Measurements from ENCODE around the gene SRCIN1.

Gene SRCIN1

GRCh38 chr17:38609280-38610031 lies 3.7 kb upstream of the SRCIN1 start:
- DNase-seq (ENCODE audit: low spot score) (no peak), ATAC-seq (ENCODE audit: low read depth) (no peak)
- Histone ChIP-seq H3K36me3 (ENCODE audit: low read depth) (no peaks in the 10 kb centered on the region), H3K27me3 (ENCODE audit: insufficient read depth, poor library complexity, severe bottlenecking) (peaks cover 17% of the 10 kb centered on the region), H3K9me3 (ENCODE audit: severe bottlenecking) (no peaks in the 10 kb centered on the region), H3K27ac (ENCODE audit: poor library complexity, severe bottlenecking) (no peak overlapping the region), H3K4me3 (ENCODE audit: severe bottlenecking) (no peak overlapping the region), H3K4me1 (ENCODE audit: insufficient read depth, poor library complexity, severe bottlenecking) (peaks cover 4% of the 10 kb centered on the region)
- no peak for TF ChIP-seq CTCF (IDR thresholded peaks at IDR 0.05; ENCODE audit: poor library complexity, severe bottlenecking)

DNA sequence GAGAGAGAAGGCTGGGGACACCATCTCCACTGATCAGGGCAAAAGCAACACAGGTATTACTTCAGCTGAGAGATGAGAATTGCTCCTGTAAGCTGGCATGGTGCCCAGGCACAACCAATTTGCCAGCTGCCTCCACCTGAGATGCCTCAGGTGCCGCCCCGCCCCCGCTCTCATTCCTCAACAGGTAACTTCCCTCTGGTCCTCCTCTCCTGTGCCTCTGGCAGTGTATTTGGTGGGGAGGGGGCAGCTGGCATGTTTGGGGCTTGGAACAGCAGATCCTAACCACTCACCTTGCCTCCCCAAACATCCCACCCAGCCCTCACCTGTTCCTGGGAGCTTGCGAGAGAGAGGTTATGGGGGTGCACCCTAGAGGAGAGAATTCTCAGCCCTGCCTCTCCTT lies 2.9 kb upstream of the SRCIN1 start:
- DNase-seq (ENCODE audit: low spot score): peak; percentile 81
- Histone ChIP-seq H3K4me3 (ENCODE audit: severe bottlenecking) (no peak overlapping the region), H3K27me3 (ENCODE audit: insufficient read depth, poor library complexity, severe bottlenecking) (peaks cover 17% of the 10 kb centered on the region), H3K4me1 (ENCODE audit: insufficient read depth, poor library complexity, severe bottlenecking) (peaks cover 4% of the 10 kb centered on the region), H3K36me3 (ENCODE audit: low read depth) (no peaks in the 10 kb centered on the region), H3K27ac (ENCODE audit: poor library complexity, severe bottlenecking) (no peak overlapping the region), H3K9me3 (ENCODE audit: severe bottlenecking) (no peaks in the 10 kb centered on the region)
- TF ChIP-seq CTCF (IDR thresholded peaks at IDR 0.05; ENCODE audit: poor library complexity, severe bottlenecking): no peak
- peak; percentile 33; the same call in 2 of the 3 replicates for ATAC-seq (ENCODE audit: low read depth)

- DNase-seq (ENCODE audit: low spot score) (peak; percentile 48), ATAC-seq (ENCODE audit: low read depth) (no peak)
- no peaks in the 10 kb centered on the region for H3K36me3 ChIP-seq (ENCODE audit: low read depth)
- H3K4me1 ChIP-seq (ENCODE audit: insufficient read depth, poor library complexity, severe bottlenecking): peaks cover 4% of the 10 kb centered on the region
- H3K27ac ChIP-seq (ENCODE audit: poor library complexity, severe bottlenecking): no peak overlapping the region
- peaks cover 17% of the 10 kb centered on the region for H3K27me3 ChIP-seq (ENCODE audit: insufficient read depth, poor library complexity, severe bottlenecking)
- no peaks in the 10 kb centered on the region for H3K9me3 ChIP-seq (ENCODE audit: severe bottlenecking)
- peak; percentile 50 for TF ChIP-seq CTCF (IDR thresholded peaks at IDR 0.05; ENCODE audit: poor library complexity, severe bottlenecking)
- peak overlapping the region; percentile 49 for H3K4me3 ChIP-seq (ENCODE audit: severe bottlenecking)
Measured at GRCh38 chr17:38606646-38607611, 1.2 kb upstream of the SRCIN1 start.

DNA sequence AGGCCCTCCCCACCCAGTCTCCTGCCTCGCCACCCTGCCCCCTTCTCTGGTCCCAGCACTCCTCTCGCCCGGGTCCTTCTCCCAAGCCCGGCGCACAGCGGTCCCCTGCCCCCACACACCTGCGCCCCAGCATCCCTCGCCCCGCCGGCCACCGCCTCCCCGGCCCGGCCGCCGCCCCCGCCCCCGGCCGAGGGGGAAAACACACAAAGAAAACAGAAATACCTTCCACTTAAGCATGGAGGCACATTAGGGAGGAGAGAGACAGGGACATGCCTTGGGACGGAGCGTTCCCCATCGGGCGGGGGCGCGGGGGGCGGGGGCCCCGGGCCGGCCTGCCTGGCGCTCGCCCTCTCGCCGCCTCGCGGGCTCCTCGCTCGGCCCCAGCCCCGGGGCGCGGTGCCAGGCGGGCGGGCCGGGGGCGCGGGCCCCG lies 326 bp downstream of the SRCIN1 start:
- H3K9me3 ChIP-seq (ENCODE audit: severe bottlenecking): no peaks in the 10 kb centered on the region
- ATAC-seq (ENCODE audit: low read depth) (peak; percentile 22; the same call in 2 of the 3 replicates), DNase-seq (ENCODE audit: low spot score) (peak; percentile 55)
- no peaks in the 10 kb centered on the region for H3K36me3 ChIP-seq (ENCODE audit: low read depth)
- peaks cover 17% of the 10 kb centered on the region for H3K27me3 ChIP-seq (ENCODE audit: insufficient read depth, poor library complexity, severe bottlenecking)
- peak overlapping the region; percentile 49 for H3K4me3 ChIP-seq (ENCODE audit: severe bottlenecking)
- no peak for TF ChIP-seq CTCF (IDR thresholded peaks at IDR 0.05; ENCODE audit: poor library complexity, severe bottlenecking)
- no peak overlapping the region for H3K27ac ChIP-seq (ENCODE audit: poor library complexity, severe bottlenecking)
- H3K4me1 ChIP-seq (ENCODE audit: insufficient read depth, poor library complexity, severe bottlenecking): peaks cover 4% of the 10 kb centered on the region

Measured in RWPE2 (cell line).